A673 (cell line): ENCODE results near the gene RAB27B.

ENCODE experiments used
- CTCF ChIP-seq: fragments of 300-800, 200-600 bp; sonication (generic); conservative IDR thresholded peaks from 2 replicates; pipeline ENCODE4 v1.5.1; 2017; ENCODE audit warnings: low read depth, mild to moderate bottlenecking, antibody characterized with exemption, low read length, moderate library complexity, mixed read lengths
- EZH2 ChIP-seq: fragments of 200-600 bp; sonication (generic); IDR thresholded peaks from 2 replicates; pipeline ENCODE4 v1.6.1; 2017; ENCODE audit warnings: borderline replicate concordance, low read depth, mild to moderate bottlenecking, mixed read lengths, antibody characterized with exemption, low read length; ENCODE audit not compliant: poor library complexity, severe bottlenecking

DNA sequence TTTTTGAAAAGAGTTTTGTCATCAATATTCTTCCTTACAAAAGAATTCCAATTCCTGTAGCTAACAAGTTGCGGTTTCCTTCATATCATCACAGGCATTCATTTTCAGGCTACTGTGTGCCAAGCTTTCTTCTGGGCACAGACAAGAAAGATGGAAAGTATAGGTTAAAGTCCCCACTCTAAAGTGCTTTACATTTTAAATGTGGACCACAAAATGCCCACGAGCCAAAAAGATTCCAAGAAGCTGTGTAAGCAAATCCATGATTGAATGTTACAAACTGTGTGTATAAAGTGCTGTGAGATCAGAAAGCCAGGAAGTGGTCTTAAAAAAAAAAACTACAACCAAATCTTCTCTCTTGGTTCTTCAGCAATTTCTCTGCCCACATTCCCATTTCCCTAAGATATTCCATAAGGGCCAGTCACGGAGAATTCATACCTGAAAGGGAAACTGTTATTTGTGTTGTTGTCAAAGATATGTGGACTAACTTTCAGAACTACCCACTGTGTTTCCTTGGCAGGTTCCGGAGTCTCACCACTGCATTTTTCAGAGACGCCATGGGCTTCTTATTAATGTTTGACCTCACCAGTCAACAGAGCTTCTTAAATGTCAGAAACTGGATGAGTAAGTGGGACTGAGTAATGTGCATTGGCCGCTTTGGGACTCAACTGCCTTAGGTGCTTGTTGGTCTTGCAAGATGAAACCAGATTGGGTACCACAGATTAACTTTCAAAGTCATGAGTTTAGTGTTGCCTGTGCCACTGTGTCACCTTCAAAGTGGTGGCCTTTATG, 55.7 kb downstream of the RAB27B start:
- TF ChIP-seq CTCF, result no peak
- no peak for TF ChIP-seq EZH2
